NCI-H146 (cell line): ENCODE measurements around the gene RAG1.

Experiments used
- DNase-seq: peaks from one replicate; lab custom pipeline; 2025; lab: John Stamatoyannopoulos, UW

Gene RAG1

DNA sequence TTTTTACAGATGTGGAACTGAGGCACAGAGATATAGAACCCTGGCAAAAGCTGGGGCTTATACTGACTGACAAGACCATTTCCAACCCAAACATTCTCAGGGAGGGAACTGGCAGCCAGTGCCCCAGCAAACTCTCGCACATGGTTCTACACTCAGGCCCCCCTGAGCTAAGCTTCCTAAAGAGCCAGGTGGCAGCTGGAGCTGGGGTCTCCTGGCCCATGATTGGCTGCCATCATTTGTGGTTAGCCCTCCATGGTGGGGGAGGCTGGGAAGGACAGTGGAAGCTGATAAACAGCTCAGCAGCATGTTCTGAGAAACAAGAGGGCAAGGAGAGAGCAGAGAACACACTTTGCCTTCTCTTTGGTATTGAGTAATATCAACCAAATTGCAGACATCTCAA lies at the start of gene RAG1:
RAG1 (plus strand) TSS at position 314 of the 400 bp plus-strand sequence. CDS start 5,298 bp downstream, outside the sequence.
- no peak for DNase-seq

DNA sequence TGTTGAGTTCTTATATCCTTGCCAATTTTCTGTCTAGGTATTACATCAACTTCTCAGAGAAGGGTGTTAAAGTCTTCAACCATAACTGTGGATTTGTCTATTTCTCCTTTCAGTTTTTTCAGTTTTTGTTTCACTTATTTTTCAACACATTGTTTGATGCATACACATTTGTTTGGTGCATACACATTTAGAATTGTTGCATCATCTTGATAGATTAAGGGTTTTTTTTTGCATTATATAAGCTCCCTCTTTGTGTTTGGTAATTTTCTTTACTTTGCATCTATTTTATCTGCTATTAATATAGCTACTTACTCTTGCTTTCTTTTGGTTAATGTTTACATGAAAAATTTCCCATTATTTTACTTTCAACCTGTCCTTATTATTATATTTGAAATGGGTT lies 37.0 kb upstream of the RAG1 start:
- DNase-seq, result no peak

- no peak for DNase-seq
Measured at GRCh38 chr11:36532941-36533601, 34.7 kb upstream of the RAG1 start.

DNA sequence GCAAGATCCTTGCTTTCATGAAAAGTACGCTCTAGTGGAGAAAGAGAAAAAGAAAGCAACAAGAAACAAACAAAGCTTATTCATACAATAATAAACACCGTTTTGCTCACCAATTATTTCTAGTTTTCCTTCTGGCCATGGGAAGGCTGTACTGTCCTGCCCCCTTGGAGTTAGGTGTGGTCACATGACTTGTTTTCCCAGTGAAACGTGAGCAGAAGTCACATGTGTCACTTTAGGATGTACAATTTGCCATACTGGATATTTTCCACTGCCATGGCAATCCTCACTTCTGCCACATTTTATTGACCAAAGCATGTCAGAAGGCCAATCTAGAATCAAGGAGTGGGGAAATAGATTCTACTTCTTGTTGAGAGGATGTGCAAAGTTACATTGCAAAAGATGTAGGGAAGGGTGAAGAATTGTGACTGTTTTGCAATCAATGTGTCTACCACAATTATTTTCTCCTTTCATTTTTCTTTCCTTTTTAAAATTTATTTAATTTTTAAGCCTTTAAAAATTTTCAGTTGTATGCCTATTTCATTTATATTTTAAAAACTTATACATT lies 33.4 kb upstream of the RAG1 start:
- no peak for DNase-seq

DNA sequence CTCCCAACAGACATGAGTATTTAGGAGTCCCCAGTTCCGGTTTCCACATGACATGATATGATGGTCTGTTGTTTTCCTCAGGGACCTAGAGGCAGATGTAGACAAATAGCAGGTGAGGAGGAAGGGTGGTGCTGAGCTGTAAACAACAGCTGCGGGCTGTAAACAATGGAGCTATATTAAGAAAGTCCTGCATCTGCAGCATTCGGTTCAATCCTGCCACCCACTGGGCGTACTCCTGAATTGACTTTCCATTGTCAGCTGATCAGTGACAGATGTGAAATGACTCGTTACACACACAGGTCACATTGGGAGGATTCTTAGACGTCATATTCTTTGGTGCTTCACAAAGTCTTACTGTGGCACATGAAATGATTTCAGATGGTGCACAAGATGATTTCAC lies 26.8 kb upstream of the RAG1 start:
- peak; percentile 51 for DNase-seq

DNA sequence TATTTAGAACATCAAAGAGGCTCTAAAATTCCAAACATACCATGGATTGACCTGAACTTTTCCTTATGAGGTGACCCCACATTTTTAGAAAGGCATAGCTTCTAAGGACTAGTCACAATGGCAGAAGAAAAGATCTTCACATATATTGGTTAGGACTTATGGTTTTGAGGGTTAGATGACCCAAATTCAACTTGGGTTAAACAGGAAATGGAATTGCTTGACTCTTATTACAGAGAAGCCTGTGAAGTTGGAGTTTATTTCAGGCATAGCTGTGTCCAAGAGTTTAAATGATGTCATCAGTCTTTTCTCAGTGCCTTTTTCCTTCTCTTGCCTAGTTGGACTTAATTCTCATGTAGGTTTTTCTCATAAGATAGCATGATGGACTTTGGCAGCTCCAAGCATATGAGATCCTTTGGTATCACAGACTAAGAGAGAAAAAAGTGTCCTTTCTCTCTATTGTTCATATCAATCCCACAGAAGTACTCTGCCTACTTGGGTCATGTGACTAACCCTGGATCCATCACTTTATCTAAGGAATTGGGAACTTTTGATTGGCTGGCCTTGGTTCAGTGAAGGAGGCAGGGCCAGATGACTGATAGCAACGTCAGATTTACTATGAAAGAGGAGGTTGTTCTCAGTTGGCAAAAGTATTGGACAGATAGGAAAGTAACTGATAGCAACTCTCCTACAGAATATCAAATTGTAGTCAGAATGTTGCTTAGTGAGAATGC lies 17.3 kb upstream of the RAG1 start:
- DNase-seq, result no peak

GRCh38 chr11:36557390-36557789 lies 10.4 kb upstream of the RAG1 start:
- DNase-seq, result peak; percentile 26

- DNase-seq, result no peak
Measured at GRCh38 chr11:36557991-36558390, 9.8 kb upstream of the RAG1 start.

GRCh38 chr11:36558571-36559413 lies 9.0 kb upstream of the RAG1 start:
- DNase-seq, result no peak

- peak; percentile 27 for DNase-seq
Measured at GRCh38 chr11:36564376-36565030, 3.3 kb upstream of the RAG1 start.

- DNase-seq, result no peak
Measured at GRCh38 chr11:36565031-36565610, 2.7 kb upstream of the RAG1 start.

DNA sequence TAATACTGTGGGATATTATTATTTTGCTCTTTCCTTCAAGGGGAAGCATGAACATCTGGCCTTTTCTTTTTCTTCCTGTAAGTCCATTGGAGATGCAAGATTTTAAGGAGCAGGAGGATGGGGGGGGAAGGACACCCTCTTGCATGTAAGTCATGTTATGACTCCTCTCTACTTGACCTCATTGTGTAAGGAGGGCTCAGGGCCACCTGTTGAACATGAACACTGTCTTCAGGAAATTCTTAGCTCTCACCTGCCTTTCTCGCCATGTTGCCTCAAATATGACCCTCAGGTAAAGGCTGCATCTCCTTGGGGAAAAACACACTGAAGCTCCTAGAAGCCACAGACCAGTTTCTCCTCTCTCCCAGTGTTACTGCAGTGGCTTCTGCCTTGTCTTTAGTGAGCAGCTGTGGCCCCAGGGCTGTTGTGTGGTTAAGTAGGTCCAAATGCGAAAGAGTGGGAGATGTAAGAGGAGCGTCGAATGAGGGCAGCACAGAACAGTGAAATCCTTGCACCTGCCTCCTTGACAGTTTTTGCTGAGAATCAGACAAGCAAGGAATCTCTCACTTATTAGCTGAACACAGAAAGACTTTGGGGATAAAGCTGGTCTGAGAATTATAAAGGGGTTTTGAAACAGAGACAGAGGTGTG lies 1.3 kb upstream of the RAG1 start:
- DNase-seq, result no peak

DNA sequence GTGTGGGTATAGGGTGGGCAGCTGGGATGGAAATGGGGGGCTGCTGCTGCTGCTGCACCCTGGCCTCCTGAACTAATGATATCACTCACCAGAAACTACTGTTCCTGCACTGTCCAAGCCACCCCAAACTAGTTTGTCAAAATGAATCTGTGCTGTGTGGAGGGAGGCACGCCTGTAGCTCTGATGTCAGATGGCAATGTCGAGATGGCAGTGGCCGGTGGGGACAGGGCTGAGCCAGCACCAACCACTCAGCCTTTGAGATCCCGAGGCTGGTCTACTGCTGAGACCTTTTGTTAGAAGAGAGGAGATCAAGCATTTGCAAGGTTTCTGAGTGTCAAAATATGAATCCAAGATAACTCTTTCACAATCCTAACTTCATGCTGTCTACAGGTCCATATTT lies 1.3 kb downstream of the RAG1 start:
- no peak for DNase-seq

DNA sequence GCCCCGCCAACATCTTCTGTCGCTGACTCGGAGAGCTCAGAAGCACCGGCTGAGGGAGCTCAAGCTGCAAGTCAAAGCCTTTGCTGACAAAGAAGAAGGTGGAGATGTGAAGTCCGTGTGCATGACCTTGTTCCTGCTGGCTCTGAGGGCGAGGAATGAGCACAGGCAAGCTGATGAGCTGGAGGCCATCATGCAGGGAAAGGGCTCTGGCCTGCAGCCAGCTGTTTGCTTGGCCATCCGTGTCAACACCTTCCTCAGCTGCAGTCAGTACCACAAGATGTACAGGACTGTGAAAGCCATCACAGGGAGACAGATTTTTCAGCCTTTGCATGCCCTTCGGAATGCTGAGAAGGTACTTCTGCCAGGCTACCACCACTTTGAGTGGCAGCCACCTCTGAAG lies 6.7 kb downstream of the RAG1 start:
- DNase-seq, result no peak

DNA sequence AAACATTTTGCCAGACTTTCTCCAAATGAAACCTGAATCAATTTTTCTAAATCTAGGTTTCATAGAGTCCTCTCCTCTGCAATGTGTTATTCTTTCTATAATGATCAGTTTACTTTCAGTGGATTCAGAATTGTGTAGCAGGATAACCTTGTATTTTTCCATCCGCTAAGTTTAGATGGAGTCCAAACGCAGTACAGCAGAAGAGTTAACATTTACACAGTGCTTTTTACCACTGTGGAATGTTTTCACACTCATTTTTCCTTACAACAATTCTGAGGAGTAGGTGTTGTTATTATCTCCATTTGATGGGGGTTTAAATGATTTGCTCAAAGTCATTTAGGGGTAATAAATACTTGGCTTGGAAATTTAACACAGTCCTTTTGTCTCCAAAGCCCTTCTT lies 9.6 kb downstream of the RAG1 start:
- DNase-seq, result no peak

DNA sequence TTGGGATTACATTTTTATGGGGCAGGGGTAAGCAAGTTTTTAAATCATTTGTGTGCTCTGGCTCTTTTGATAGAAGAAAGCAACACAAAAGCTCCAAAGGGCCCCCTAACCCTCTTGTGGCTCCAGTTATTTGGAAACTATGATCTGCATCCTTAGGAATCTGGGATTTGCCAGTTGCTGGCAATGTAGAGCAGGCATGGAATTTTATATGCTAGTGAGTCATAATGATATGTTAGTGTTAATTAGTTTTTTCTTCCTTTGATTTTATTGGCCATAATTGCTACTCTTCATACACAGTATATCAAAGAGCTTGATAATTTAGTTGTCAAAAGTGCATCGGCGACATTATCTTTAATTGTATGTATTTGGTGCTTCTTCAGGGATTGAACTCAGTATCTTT lies 10.1 kb downstream of the RAG1 start:
- DNase-seq, result no peak

GRCh38 chr11:36578458-36578857 lies 10.7 kb downstream of the RAG1 start:
- DNase-seq, result no peak

DNA sequence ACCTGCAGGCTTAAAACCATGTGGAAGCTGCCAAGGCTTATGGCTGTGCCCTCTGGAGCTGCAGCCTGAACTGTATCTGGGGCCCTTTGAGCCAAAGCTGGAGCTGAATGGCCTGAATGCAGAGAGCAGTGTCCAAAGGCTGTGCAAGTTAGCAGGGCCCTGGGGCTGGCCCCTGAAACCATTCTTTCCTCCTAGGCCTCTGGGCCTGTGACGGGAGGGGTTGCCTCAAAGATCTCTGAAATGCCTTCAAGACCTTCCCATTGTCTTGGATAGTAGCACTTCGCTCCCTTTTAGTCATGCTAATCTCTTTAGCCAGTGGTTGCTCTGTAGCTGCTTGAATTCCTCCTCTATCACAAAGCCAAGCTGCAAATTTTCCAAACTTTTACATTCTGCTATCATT lies 13.7 kb downstream of the RAG1 start:
- no peak for DNase-seq

DNA sequence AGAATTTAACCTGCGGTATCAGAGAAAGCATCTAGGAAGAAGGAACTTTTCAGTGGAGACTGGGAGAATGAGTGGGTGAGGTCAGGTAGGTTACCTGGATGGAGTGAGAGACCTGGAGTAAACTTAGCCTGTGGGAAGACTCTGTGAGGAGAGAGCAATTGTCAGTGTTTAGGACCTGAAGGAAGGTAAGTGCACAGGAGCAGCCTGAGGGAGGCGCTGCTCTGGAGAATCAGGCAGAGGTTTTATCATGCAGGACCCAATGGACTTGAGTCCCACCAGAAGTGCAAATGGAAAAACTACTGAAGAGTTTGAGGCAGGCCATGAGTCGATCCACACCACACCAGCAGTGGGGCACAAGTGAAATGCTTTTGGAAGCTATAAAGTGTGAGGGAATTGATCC lies 15.9 kb downstream of the RAG1 start:
- DNase-seq, result no peak

DNA sequence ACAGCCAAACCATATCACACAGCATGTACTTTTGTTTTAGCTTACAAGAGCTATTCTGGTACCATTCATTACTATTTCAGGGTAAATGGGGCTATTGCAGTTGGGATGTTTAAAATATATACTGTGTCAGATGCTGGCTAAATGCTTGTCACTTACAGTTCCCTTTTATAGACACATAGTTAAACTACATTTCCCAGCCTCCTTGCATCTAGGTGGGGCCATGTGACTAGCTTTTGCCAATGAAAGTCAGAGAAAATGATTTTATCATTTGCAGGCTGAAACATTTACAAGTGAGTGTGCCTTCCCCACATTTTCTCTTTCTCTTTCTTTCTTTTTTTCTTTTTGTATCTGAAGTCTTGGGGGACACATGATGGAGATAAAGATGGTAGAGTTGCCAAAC lies 18.7 kb downstream of the RAG1 start:
- no peak for DNase-seq

GRCh38 chr11:36588099-36588498 lies 20.3 kb downstream of the RAG1 start:
- no peak for DNase-seq
